HepG2 (cell line): ENCODE results near the gene ZNF644. TPM values are rescaled to one million over a fixed set of nuclear protein-coding genes. Genes with fewer than 3 reads are reported as not detected.

Source experiments
- ATAD3A ChIP-seq: sonication (generic); formaldehyde crosslinking; IDR thresholded peaks from 2 replicates; pipeline ENCODE4 v1.4.0; 2020; ENCODE audit warnings: missing genetic modification reagents
- CHCHD3 ChIP-seq: sonication (generic); formaldehyde crosslinking; IDR thresholded peaks from 2 replicates; pipeline ENCODE4 v1.8.0; 2022; ENCODE audit warnings: mild to moderate bottlenecking, missing genetic modification reagents, moderate library complexity
- ELF3 ChIP-seq: IDR thresholded peaks from 2 replicates; pipeline ENCODE4 v1.6.1; 2016; ENCODE audit warnings: missing genetic modification reagents, missing compliant biosample characterization
- HMG20A ChIP-seq: IDR thresholded peaks from 2 replicates; pipeline ENCODE4 v1.6.1; 2016; ENCODE audit warnings: borderline replicate concordance
- MIER3 ChIP-seq: IDR thresholded peaks from 2 replicates; pipeline ENCODE4 v1.6.1; 2016; ENCODE audit warnings: missing compliant biosample characterization, borderline replicate concordance
- MIXL1 ChIP-seq: IDR thresholded peaks from 2 replicates; pipeline ENCODE4 v1.6.1; 2016
- NFYB ChIP-seq: sonication (generic); formaldehyde crosslinking; IDR thresholded peaks from 2 replicates; pipeline ENCODE4 v1.4.0; 2020; ENCODE audit warnings: missing genetic modification reagents
- PLRG1 ChIP-seq: fragments of 450-650 bp; conservative IDR thresholded peaks from 2 replicates; pipeline ENCODE4 v1.6.1; 2016
- POGZ ChIP-seq: sonication (generic); formaldehyde crosslinking; IDR thresholded peaks from 2 replicates; pipeline ENCODE4 v1.4.0; 2020; ENCODE audit warnings: mild to moderate bottlenecking, missing genetic modification reagents
- PRDM15 ChIP-seq: sonication (generic); formaldehyde crosslinking; IDR thresholded peaks from 2 replicates; pipeline ENCODE4 v1.4.0; 2020; ENCODE audit warnings: missing genetic modification reagents
- TBL1XR1 ChIP-seq: fragments of 150-350 bp; IDR thresholded peaks from 2 replicates; pipeline ENCODE4 v1.6.1; 2014; ENCODE audit warnings: borderline replicate concordance, low read length; ENCODE audit not compliant: partially characterized antibody
- ZBTB21 ChIP-seq: sonication (generic); formaldehyde crosslinking; IDR thresholded peaks from 2 replicates; pipeline ENCODE4 v1.4.0; 2020; ENCODE audit warnings: missing genetic modification reagents
- ZBTB44 ChIP-seq: sonication (generic); formaldehyde crosslinking; IDR thresholded peaks from 2 replicates; pipeline ENCODE4 v1.4.0; 2020; ENCODE audit warnings: missing genetic modification reagents
- ZNF101 ChIP-seq: sonication (generic); formaldehyde crosslinking; IDR thresholded peaks from 2 replicates; pipeline ENCODE4 v1.4.0; 2020; ENCODE audit warnings: mild to moderate bottlenecking, low read depth, missing genetic modification reagents, borderline replicate concordance
- ZNF331 ChIP-seq: sonication (generic); formaldehyde crosslinking; IDR thresholded peaks from 2 replicates; pipeline ENCODE4 v1.4.0; 2020; ENCODE audit warnings: missing genetic modification reagents
- ZNF530 ChIP-seq: sonication (generic); formaldehyde crosslinking; IDR thresholded peaks from 2 replicates; pipeline ENCODE4 v1.5.0; 2020; ENCODE audit warnings: low read depth, mild to moderate bottlenecking, missing genetic modification reagents
- ZNF543 ChIP-seq: sonication (generic); formaldehyde crosslinking; IDR thresholded peaks from 2 replicates; pipeline ENCODE4 v1.4.0; 2020; ENCODE audit warnings: mild to moderate bottlenecking, missing genetic modification reagents
- ZNF576 ChIP-seq: sonication (generic); formaldehyde crosslinking; IDR thresholded peaks from 2 replicates; pipeline ENCODE4 v1.4.0; 2020; ENCODE audit warnings: mild to moderate bottlenecking, missing genetic modification reagents
- ZNF598 ChIP-seq: sonication (generic); formaldehyde crosslinking; IDR thresholded peaks from 2 replicates; pipeline ENCODE4 v1.5.1; 2020; ENCODE audit warnings: mild to moderate bottlenecking, missing genetic modification reagents, borderline replicate concordance
- ZNF616 ChIP-seq: sonication (generic); formaldehyde crosslinking; IDR thresholded peaks from 2 replicates; pipeline ENCODE4 v1.5.0; 2020; ENCODE audit warnings: low read depth, mild to moderate bottlenecking, missing genetic modification reagents
- ZNF652 ChIP-seq: IDR thresholded peaks from 2 replicates; pipeline ENCODE4 v1.6.1; 2016; ENCODE audit warnings: low read depth, borderline replicate concordance
- ZNF839 ChIP-seq: sonication (generic); formaldehyde crosslinking; IDR thresholded peaks from 2 replicates; pipeline ENCODE4 v1.4.0; 2020; ENCODE audit warnings: missing genetic modification reagents, mild to moderate bottlenecking, borderline replicate concordance
- polyA plus RNA-seq, 8 experiments: library from polyadenylated mRNA; depleted of rRNA in 3 of 8; stranded (reverse) in 7 of 8; unstranded in 1 of 8; fragments of >200 nt; fragmentation: Illumina TruSeq in 4 of 8; extraction: Trizol in 4 of 8; gene quantifications; 2 replicates each; pipeline versions ENCODE4 v1.2.1 to v1.2.3, GENCODE V29; 2011 to 2016; ENCODE audit warnings: low read depth in 4 of 8, missing spikeins in 1 of 8, mixed read lengths in 1 of 8; ENCODE audit not compliant: insufficient read depth in 1 of 8
- total RNA-seq, 5 experiments: library from RNA; depleted of rRNA; stranded (reverse); fragments of >200 nt; fragmentation: Illumina TruSeq; extraction: Trizol; gene quantifications; 2 replicates each; pipeline ENCODE4 v1.2.3, GENCODE V29; 2016; ENCODE audit warnings: low read depth in 1 of 5

The ZNF644 gene
- total and polyA plus RNA-seq, 2 of the 13 experiments (the other 11 are each of a cell fraction or from before 2014, with no cell fraction given): 17.7 to 51.7 TPM

GRCh38 chr1:90959352-90960206 is 62.3 kb downstream of the ZNF644 start (continued):
- TF ChIP-seq TBL1XR1 (peak; percentile 31), ZBTB21 (CRISPR knock-in tag) (peak; percentile 84), MIER3 (CRISPR knock-in tag) (peak; percentile 66; the same call in 1 of the 2 replicates), ZNF101 (CRISPR knock-in tag) (no peak), ZNF576 (CRISPR knock-in tag) (no peak), ZBTB44 (CRISPR knock-in tag) (no peak), PLRG1 (no peak), ZNF598 (CRISPR knock-in tag) (no peak), NFYB (no peak), ZNF530 (CRISPR knock-in tag) (no peak), ATAD3A (CRISPR knock-in tag) (no peak), ZNF331 (CRISPR knock-in tag) (peak; percentile 65; the same call in 1 of the 2 replicates), MIXL1 (CRISPR knock-in tag) (no peak), CHCHD3 (CRISPR knock-in tag) (no peak), HMG20A (CRISPR knock-in tag) (peak; percentile 58; the same call in 1 of the 2 replicates), ZNF652 (CRISPR knock-in tag) (no peak), ELF3 (CRISPR knock-in tag) (peak; percentile 39; the same call in 1 of the 2 replicates), ZNF839 (CRISPR knock-in tag) (no peak), ZNF543 (no peak), PRDM15 (CRISPR knock-in tag) (no peak), ZNF616 (CRISPR knock-in tag) (no peak), POGZ (CRISPR knock-in tag) (peak; percentile 72; the same call in 1 of the 2 replicates)
